Fibroblast of pulmonary artery (primary cell): ENCODE results near the gene SCNN1A.

Experiments used
- DNase-seq: peaks from one replicate; pipeline ENCODE4 v3.0.0-alpha.2; 2010; ENCODE audit warnings: low read depth
- H3K4me3 ChIP-seq: replicated peaks from 2 replicates; pipeline ENCODE4 v1.5.1; 2011; ENCODE audit warnings: low read depth, mild to moderate bottlenecking, control low read depth, low read length, moderate library complexity
- TF ChIP-seq, protein P1 (sequence below): IDR thresholded peaks from 2 replicates; pipeline ENCODE4 v1.5.1; 2011; ENCODE audit warnings: mild to moderate bottlenecking, control low read depth, low read length, inconsistent platforms; ENCODE audit errors: missing control alignments

The SCNN1A gene

DNA sequence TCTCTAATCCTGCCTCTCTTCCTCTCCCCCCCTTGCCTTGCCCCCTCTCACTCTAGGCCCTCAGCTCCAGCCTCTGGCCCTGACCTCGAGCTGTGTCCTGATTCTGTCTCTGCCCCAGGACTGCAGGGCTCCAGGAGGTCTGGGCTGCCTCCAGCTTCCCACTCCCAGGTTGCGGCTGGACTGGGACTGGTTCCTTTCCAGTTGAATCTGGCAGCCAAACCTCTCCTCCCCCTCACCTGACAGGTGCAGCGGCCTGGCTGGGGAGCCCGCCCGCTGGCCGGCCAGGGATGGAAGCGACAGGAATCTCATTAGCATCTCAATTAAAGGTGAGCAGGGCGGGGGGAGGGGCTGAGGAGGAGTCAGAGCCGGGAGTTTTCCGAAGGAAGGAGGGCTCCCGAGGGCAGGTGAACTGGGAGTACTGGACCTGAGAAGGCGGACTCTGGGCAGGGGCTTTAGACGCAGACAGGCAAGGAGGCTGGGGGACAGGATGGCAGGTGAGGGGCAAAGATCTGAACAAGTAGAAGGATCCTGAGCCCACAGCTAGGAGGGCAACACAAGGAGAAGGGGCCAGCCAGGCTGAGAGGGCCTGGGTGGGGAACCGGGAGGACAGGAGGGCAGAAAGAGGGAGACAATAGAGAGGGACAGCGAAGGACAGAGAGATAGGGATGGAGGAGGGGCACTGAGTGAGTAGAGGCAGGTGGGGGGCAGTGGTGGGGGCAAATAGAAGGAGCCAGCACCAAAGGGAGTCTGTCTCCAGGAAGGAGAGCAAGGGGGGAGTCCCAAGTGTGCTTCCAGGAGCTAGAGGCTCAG lies at the start of gene SCNN1A:
SCNN1A (minus strand) TSS at position 295 of the 810 bp plus-strand sequence. CDS start 780 bp downstream, outside the sequence.
- H3K4me3 ChIP-seq = no peak within 1 kb of the TSS
- DNase-seq = no peak
- TF ChIP-seq, protein P1, sequence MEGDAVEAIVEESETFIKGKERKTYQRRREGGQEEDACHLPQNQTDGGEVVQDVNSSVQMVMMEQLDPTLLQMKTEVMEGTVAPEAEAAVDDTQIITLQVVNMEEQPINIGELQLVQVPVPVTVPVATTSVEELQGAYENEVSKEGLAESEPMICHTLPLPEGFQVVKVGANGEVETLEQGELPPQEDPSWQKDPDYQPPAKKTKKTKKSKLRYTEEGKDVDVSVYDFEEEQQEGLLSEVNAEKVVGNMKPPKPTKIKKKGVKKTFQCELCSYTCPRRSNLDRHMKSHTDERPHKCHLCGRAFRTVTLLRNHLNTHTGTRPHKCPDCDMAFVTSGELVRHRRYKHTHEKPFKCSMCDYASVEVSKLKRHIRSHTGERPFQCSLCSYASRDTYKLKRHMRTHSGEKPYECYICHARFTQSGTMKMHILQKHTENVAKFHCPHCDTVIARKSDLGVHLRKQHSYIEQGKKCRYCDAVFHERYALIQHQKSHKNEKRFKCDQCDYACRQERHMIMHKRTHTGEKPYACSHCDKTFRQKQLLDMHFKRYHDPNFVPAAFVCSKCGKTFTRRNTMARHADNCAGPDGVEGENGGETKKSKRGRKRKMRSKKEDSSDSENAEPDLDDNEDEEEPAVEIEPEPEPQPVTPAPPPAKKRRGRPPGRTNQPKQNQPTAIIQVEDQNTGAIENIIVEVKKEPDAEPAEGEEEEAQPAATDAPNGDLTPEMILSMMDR = no peak

DNA sequence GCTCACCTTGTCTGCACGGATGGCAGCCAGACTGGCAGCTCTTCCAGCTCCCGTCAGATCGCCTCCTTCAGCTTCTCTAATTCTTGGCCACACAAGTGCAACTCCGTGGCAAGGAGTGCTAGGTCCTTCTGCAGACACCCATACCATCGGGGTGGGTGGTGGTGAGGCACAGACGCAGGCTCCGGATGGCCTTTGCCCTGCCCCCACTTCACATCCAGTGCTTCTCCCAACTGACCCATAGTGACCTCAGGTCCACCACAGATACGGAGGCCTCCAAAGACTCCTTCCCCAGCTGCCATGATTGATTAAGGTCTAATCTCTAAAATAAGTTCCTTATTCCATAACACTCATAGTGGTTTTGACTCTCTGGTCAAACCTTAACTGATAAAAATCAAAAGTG lies 49.5 kb upstream of the SCNN1A start:
- H3K4me3 ChIP-seq = no peak overlapping the region
- no peak for DNase-seq

DNA sequence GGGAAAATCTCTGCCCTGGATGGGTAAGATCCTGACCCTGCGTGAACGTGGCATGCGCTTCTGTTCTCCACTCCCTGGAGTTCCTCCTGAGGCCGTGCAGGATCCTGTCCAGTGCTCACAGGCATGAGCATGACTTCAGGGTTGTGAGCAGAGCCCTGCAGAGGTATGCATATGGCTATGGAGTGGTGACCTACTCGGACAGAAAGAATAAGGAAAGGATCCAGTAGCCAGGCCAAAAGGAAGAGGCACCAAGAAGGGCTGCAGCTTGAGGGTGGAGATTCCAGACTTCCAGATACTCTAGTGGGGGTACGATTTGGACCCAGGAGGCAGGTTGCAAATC lies 48.6 kb upstream of the SCNN1A start:
- TF ChIP-seq, protein P1 = no peak
- DNase-seq = no peak
- no peak overlapping the region for H3K4me3 ChIP-seq

More for the DNA sequence above, 49.5 kb upstream of the SCNN1A start:
- TF ChIP-seq, protein P1 = no peak

DNA sequence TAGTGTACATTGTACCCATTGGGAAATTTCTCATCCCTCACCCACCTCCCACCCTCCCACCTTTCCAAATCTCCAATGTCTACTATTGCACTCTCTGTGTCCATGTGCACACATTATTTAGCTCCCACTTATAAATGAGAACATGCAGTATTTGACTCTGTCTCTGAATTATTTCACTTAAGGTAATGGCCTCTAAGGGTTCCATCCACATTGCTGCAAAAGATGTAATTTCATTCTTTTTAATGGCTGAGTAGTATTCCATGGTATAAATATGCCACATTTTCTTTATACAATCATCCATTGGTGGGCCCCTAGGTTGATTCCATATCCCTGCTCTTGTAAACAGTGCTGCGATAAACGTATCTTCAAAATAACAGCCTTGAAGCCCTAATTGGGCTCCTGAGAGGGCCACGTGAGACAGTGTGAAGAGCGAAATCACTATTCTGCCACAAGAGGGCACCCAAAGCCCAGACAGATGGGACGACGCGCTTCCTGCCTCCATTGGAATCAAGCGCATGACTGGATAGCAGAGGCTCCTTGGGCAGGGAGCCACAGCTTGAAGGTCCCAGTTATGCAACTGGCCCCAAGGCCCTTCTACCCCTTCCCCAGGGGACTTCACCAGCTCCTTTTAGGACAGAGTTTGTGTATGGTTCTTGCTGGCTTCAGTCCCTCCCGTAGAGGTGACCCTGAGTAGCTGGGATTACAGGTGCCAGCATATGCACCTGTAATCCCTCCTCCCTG lies 48.1 kb upstream of the SCNN1A start:
- peak; percentile 96 for DNase-seq
- TF ChIP-seq, protein P1 = peak; percentile 77
- H3K4me3 ChIP-seq = no peak overlapping the region

DNA sequence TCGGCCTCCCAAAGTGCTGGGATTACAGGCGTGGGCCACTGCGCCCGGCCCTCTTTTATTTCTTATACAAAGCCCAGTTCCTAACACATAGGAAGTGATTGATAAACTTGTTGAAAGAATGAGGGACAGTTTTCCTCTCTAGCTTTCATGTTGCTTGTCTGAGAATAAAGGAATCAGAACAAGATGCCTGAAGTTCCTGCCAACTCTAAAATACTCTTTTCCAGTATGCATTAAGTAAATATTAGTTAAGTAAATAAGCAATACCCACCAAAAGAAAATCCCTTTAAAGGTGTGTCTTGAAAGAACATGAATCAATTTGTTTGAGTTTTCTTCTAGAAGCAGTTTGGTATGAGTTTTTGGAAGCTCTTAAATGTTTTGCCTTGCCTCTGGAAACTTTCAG lies 45.0 kb upstream of the SCNN1A start:
- DNase-seq = no peak
- TF ChIP-seq, protein P1 = no peak
- H3K4me3 ChIP-seq = no peak overlapping the region

DNA sequence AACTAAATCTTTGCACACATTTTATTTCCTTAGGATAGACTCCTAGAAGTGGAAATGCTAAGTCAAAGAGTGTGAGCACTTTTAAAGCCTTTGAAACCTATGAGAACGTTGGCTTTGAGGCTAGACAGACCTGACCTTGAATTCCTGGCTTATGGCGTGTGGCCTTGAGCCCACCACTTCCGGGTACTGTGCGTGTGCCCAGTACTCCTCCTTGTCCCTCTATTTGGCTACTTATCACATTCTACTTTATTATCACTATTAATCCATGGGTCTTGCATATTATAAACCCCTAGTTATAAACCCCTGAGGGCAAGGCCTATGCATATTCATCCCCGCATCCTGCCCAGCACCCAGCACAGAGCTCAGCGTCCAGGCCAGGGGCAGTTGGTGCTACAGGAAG lies 43.4 kb upstream of the SCNN1A start:
- no peak for DNase-seq
- TF ChIP-seq, protein P1 = no peak

DNA sequence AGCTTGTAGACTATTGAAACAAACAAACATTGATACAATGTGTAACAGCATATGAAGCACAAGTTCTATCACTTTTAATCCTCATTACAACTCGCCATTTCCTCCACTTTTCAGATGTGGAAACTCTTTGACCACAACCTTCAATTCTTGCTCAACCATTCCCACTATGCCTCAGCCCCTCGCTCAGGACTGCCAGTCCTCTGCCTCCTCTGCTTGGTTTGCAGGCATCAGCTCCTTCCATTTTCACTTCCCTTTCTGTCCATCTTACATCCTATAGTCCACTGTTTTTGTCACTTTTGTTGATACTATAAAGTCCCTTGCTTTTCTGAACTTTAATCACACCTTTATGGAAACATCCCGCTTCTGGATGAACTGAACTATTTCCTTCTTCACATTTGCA lies 41.2 kb upstream of the SCNN1A start:
- DNase-seq = no peak
- TF ChIP-seq, protein P1 = no peak
- no peak overlapping the region for H3K4me3 ChIP-seq

More for the DNA sequence above, 43.4 kb upstream of the SCNN1A start:
- no peak overlapping the region for H3K4me3 ChIP-seq
